GM15510 (cell line): Measurements from ENCODE around the gene CDC14C.

Experiments
- POLR2A ChIP-seq: IDR thresholded peaks from 3 replicates; pipeline ENCODE4 v1.6.1; 2011; ENCODE audit warnings: borderline replicate concordance; ENCODE audit not compliant: insufficient read length; ENCODE audit errors: extremely low read depth

CDC14C gene

DNA sequence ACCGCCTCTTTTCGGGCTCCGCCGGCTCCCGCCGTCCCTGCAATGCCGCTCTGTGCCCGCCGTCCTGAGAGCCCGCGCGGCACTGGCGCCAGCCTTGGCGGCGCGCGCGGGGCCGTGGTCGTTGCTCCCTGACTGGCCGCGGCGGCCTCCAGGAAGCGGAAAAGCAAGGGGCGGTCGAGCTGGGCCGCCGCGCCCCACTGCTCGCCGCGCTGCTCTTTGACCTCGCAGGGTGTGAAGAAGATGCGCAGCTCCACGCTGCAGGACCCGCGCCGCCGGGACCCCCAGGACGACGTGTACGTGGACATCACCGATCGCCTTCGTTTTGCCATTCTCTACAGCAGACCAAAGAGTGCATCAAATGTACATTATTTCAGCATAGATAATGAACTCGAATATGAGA lies at the start of gene CDC14C:
Gene CDC14C (plus strand): TSS at position 115 of the 400 bp plus-strand sequence. CDS start 126 bp downstream, at position 241.
- TF ChIP-seq POLR2A: no peak

DNA sequence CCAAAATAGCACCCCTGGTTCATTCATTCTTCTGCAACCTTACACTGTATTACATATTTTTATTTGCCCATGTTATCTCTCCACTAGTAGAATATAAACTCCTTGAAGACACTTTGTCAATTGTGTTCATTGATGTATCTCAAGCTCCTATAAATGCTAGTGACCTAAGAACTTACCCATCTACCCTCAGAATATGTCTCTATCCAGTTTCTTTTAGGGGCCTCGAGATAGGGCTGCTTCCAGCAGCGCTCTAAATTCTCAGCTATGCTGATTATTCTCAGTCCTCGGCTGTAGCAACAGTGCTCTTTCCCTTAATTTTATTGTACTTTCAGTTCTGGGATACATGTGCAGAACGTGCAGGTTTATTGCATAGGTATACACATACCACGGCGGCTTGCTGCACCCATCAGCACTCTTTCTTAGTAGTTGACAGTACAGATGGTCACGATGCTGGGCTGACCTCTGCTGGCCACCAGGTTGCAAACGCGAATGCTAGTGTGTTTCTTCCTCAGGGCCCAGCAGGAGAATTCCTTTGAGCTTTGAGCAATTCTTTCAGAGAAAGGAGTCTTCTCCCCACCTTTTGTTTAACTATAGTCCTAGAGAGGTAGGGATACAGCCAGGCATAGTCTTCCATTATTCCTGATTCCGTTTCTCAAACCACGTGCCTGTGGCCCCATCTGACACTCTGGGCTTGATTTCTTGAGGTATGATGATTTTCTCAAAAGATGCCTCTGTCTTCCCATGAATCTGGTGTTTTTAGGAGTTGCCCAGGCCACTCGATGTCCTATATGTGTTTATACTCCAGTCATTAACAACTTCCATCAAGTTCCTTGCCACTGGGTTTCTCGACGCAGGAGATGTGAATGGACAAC lies 49.1 kb upstream of the CDC14C start:
- no peak for TF ChIP-seq POLR2A

DNA sequence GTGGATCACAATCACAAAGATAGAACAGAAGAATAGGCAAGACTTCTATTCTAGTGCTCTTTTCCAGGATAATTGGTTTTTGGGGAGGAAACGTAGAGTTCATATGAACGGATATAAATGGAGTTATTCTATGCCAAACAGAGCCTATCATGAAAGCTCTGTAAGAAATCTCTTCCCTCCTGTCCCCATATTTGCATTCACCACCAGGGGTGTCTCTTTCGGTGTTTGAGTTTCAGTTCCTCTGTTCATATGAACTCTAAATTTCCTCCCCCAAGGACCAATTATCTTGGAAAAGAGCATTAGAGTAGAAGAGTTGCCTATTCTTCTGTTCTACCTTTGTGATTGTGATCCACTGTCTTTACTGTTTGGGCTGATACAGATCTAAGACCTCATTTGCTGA lies 48.3 kb upstream of the CDC14C start:
- TF ChIP-seq POLR2A: no peak

GRCh38 chr7:48880851-48881250 lies 43.5 kb upstream of the CDC14C start:
- TF ChIP-seq POLR2A: no peak

DNA sequence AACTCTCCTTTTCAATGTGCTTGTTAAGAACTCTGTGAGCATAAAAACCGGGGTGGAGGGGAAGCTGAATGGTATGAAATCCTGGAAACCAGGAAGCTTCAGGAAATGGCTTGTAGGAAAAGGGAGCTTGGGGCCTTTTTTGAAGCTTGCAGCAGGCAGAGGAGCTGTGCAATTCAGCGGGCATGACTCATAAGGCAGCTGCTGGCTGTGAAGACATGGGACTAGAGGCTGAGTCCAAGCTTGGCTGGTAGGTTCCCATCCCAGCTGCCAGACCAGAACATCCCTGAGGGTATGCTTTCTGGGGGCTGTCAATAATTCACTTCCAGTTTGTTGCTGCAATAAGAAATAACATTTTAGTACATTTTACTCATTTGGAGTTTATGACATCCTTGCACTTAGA lies 36.8 kb upstream of the CDC14C start:
- TF ChIP-seq POLR2A: no peak

GRCh38 chr7:48894574-48894973 lies 29.8 kb upstream of the CDC14C start:
- TF ChIP-seq POLR2A: no peak

- no peak for TF ChIP-seq POLR2A
Observed at GRCh38 chr7:48899932-48900331, 24.4 kb upstream of the CDC14C start.

GRCh38 chr7:48901966-48902365 lies 22.4 kb upstream of the CDC14C start:
- no peak for TF ChIP-seq POLR2A

GRCh38 chr7:48904975-48905374 lies 19.4 kb upstream of the CDC14C start:
- TF ChIP-seq POLR2A: no peak

DNA sequence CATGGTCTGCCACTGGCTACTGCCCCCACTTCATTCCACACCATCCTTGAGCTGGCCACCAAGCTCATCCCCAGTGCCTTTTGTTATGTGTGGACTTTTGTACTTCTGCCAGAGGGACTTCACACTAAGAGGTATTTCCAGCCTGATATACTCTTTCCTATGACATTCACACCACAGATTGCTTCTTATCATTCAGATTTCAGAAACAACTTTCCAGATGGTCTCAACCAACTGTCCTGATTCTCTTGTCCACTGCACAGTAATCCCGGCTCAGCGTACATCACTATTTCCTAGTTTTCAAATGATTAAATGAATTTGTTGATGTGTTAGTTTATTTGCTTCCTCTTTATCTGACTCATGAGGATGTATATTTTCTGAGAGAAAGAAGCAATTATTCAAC lies 7.1 kb downstream of the CDC14C start:
- TF ChIP-seq POLR2A: no peak

GRCh38 chr7:48932126-48932910 lies 8.0 kb downstream of the CDC14C start:
- TF ChIP-seq POLR2A: no peak

GRCh38 chr7:48933549-48934085 lies 9.3 kb downstream of the CDC14C start:
- no peak for TF ChIP-seq POLR2A

DNA sequence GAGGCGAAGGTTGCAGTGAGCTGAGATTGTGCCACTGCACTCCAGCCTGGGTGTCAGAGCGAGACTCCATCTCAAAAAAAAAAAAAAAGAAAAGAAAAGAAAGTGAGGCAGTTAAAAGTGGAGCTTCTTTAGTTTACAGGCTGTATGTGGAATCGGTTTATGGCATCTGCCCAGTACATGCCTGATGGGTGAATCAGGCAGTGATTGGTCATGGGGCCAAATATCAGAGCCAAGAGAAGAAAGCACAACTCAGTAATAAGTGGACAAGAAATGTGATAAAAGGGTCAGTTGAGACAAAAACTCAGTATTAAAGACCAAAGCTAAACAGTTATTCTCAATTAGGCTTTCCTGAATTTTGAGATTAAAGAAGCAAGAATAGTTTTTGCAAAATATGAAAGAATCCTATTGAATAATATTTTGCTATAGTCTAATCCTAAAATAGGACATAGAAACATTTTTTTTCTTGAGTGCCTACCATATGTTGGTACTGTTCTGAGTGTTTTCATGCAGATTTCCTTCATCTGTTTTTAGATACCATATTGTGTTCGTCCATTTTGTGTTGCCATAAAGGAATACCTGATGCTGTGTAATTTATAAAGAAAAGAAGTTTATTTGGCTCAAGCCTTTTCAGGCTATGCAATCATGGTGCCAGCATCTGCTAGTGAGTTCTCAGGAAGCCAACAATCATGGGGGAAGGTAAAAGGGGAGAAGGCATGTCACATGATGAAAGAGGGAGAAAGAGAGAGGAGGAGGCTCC lies 14.4 kb downstream of the CDC14C start:
- TF ChIP-seq POLR2A: no peak

DNA sequence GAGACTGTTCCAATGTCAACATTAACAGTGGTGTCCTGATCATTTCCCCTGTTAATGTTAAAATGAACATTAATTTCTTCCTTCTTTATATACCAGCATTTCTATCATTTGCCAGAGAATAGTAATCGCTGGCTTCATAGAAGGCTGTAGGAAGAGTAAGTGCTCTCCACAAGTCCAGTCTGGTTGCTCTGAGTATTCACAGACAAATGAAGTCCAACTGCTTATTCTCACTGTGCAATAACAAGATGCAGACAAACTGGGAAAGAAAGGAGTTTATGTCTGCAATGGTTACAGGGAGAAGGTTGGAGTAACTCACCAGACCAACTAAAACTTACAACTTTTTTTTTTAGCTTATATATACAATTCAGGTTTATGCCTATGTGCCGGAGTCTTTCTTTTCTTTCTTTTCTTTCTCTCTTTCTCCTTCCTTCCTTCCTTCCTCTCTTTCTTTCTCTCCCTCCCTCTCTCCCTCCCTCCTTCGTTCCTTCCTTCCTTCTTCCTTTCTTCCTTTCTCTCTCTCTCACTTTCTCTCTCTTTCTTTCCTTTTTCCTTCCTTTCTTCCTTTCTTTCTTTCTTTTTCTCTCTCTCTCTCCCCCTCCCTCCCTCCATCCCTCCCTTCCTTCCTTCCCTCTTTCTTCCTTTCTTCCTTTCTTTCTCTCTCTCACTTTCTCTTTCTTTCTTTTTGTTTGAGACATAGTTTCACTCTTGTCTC lies 19.1 kb downstream of the CDC14C start:
- no peak for TF ChIP-seq POLR2A
